Measurements from ENCODE around the gene BIRC3.
"Not testable (repeated sequence)": the region's sequence is repeated elsewhere in the genome, so short reads cannot be mapped to it uniquely, and the experiment has no call there.

BIRC3 gene

GRCh38 chr11:102368472-102368871, 51.2 kb downstream of the BIRC3 start:
- no peaks in the 10 kb centered on the region for H3K9me3 ChIP-seq (ENCODE audit: insufficient read depth, low read depth, low read length)
- no peak overlapping the region for H3K14ac ChIP-seq (ENCODE audit: low read length)
- peak in 1 of 2 donors; percentile 5 for DNase-seq
- peaks cover 8 to 14% of the 10 kb centered on the region in 2 experiments for H3K36me3 ChIP-seq (ENCODE audit: control insufficient read depth in 1 of 2, insufficient read depth in 2 of 2, low read length in 2 of 2)
- H3K23ac ChIP-seq (ENCODE audit: low read length): no peak overlapping the region
- no peaks in the 10 kb centered on the region for H3K4me1 ChIP-seq (ENCODE audit: control insufficient read depth in 1 of 2, insufficient read depth in 2 of 2, low read length in 2 of 2)
- H4K91ac ChIP-seq (ENCODE audit: low read depth, low read length): no peak overlapping the region
- H3K9ac ChIP-seq (ENCODE audit: low read length): no peak overlapping the region
- H3K4me2 ChIP-seq (ENCODE audit: low read length): no peak overlapping the region
- no peak overlapping the region for H2AK5ac ChIP-seq (ENCODE audit: low read length)
- H4K8ac ChIP-seq (ENCODE audit: low read depth, low read length): no peak overlapping the region
- no peak overlapping the region for H2BK120ac ChIP-seq (ENCODE audit: insufficient read depth, low read length, poor library complexity)
- H4K12ac ChIP-seq (ENCODE audit: low read depth, low read length): no peak overlapping the region
- H2BK12ac ChIP-seq (ENCODE audit: low read length): no peak overlapping the region
- H3K4ac ChIP-seq (ENCODE audit: low read depth, low read length): no peak overlapping the region
- H3K18ac ChIP-seq (ENCODE audit: low read length): no peak overlapping the region
- no peaks in the 10 kb centered on the region for H3K79me2 ChIP-seq (ENCODE audit: control insufficient read depth, insufficient read depth, low read length, poor library complexity)
- H3K27ac ChIP-seq (ENCODE audit: low read depth, low read length): no peak overlapping the region
- no CpG with 5 or more reads among the region's 3 CpGs for WGBS (ENCODE audit: extremely low coverage, insufficient coverage, insufficient read length)
- no peak overlapping the region for H2AFZ ChIP-seq (ENCODE audit: insufficient read depth, low read length, poor library complexity)
- no peaks in the 10 kb centered on the region for H3K79me1 ChIP-seq (ENCODE audit: low read length)
- H3K27me3 ChIP-seq (ENCODE audit: insufficient read depth, low read length): no peaks in the 10 kb centered on the region
- no peak overlapping the region for H2BK5ac ChIP-seq (ENCODE audit: low read depth, low read length, poor library complexity)
- no peak overlapping the region for H3K4me3 ChIP-seq (ENCODE audit: low read depth, low read length)

- H3K4me2 ChIP-seq (ENCODE audit: low read length): peak overlapping the region; percentile 51
- H3K79me2 ChIP-seq (ENCODE audit: control insufficient read depth, insufficient read depth, low read length, poor library complexity); H3K23ac ChIP-seq (ENCODE audit: low read length); H3K9ac ChIP-seq (ENCODE audit: low read length); H3K36me3 ChIP-seq (ENCODE audit: control insufficient read depth in 1 of 2, insufficient read depth in 2 of 2, low read length in 2 of 2); H2BK12ac ChIP-seq (ENCODE audit: low read length); H2BK5ac ChIP-seq (ENCODE audit: low read depth, low read length, poor library complexity); H3K4me1 ChIP-seq (ENCODE audit: control insufficient read depth in 1 of 2, insufficient read depth in 2 of 2, low read length in 2 of 2); H2BK120ac ChIP-seq (ENCODE audit: insufficient read depth, low read length, poor library complexity); H3K79me1 ChIP-seq (ENCODE audit: low read length); H3K27me3 ChIP-seq (ENCODE audit: insufficient read depth, low read length); H3K9me3 ChIP-seq (ENCODE audit: insufficient read depth, low read depth, low read length); H3K27ac ChIP-seq (ENCODE audit: low read depth, low read length); H2AK5ac ChIP-seq (ENCODE audit: low read length): not testable (repeated sequence)
- no CpG with 5 or more reads among the region's 31 CpGs for WGBS (ENCODE audit: extremely low coverage, insufficient coverage, insufficient read length)
- peak overlapping the region; percentile 66 for H4K8ac ChIP-seq (ENCODE audit: low read depth, low read length)
- H2AFZ ChIP-seq (ENCODE audit: insufficient read depth, low read length, poor library complexity): peak overlapping the region; percentile 62
- H3K18ac ChIP-seq (ENCODE audit: low read length): peak overlapping the region; percentile 87
- peak overlapping the region; percentile 70 for H4K91ac ChIP-seq (ENCODE audit: low read depth, low read length)
- H3K4me3 ChIP-seq (ENCODE audit: low read depth, low read length): peak overlapping the region; percentile 51
- H3K14ac ChIP-seq (ENCODE audit: low read length): peak overlapping the region; percentile 73
- peak in 1 of 2 donors; percentile 4 for DNase-seq
- peak overlapping the region; percentile 34 for H3K4ac ChIP-seq (ENCODE audit: low read depth, low read length)
- H4K12ac ChIP-seq (ENCODE audit: low read depth, low read length): peak overlapping the region; percentile 74
Observed at GRCh38 chr11:102374633-102375424, 57.5 kb downstream of the BIRC3 start.

DNA sequence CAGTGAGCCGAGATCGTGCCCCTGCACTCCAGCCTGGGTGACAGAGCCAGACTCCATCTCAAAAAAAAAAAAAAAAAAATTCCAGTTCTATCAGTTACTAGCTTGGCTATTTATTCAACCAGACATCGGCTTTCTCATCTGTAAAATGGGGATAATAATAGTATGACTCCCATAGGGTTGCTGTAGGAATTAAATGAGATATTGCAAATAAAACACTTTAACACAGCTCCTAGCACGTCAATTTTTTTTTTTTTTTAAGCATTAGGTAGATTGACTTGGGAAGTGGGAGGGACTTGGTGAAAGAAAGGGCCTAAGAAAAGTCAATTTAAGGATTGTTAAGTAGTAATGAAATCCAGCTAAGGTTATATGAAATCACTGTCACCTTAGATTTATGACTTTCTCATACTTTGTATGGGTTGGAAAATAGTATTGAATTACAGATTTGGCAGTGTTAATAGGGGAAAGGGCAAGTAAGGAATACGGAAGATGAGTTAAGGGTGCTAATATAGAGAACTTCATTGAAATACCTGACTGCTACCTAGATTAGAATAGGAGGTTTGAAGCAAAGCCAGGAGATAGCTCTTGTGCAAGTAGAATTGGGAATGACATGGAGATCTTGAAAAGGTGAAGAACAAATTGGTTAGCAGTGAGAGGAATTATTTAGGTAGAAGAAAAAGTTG, 58.6 kb downstream of the BIRC3 start:
- Histone ChIP-seq H3K27ac (ENCODE audit: low read depth, low read length) (no peak overlapping the region), H3K4ac (ENCODE audit: low read depth, low read length) (no peak overlapping the region), H2AK5ac (ENCODE audit: low read length) (no peak overlapping the region), H3K18ac (ENCODE audit: low read length) (no peak overlapping the region), H2BK12ac (ENCODE audit: low read length) (no peak overlapping the region), H4K91ac (ENCODE audit: low read depth, low read length) (no peak overlapping the region), H2BK5ac (ENCODE audit: low read depth, low read length, poor library complexity) (no peak overlapping the region), H3K27me3 (ENCODE audit: insufficient read depth, low read length) (no peaks in the 10 kb centered on the region), H3K9me3 (ENCODE audit: insufficient read depth, low read depth, low read length) (no peaks in the 10 kb centered on the region), H2AFZ (ENCODE audit: insufficient read depth, low read length, poor library complexity) (no peak overlapping the region), H3K79me2 (ENCODE audit: control insufficient read depth, insufficient read depth, low read length, poor library complexity) (no peaks in the 10 kb centered on the region), H3K14ac (ENCODE audit: low read length) (no peak overlapping the region), H3K9ac (ENCODE audit: low read length) (no peak overlapping the region), H4K8ac (ENCODE audit: low read depth, low read length) (no peak overlapping the region), H3K4me2 (ENCODE audit: low read length) (no peak overlapping the region), H4K12ac (ENCODE audit: low read depth, low read length) (no peak overlapping the region), H3K36me3 (ENCODE audit: control insufficient read depth in 1 of 2, insufficient read depth in 2 of 2, low read length in 2 of 2) (peaks cover 0 to 3% of the 10 kb centered on the region in 2 experiments), H3K23ac (ENCODE audit: low read length) (no peak overlapping the region), H3K79me1 (ENCODE audit: low read length) (peaks cover 2% of the 10 kb centered on the region), H3K4me1 (ENCODE audit: control insufficient read depth in 1 of 2, insufficient read depth in 2 of 2, low read length in 2 of 2) (no peaks in the 10 kb centered on the region), H3K4me3 (ENCODE audit: low read depth, low read length) (no peak overlapping the region), H2BK120ac (ENCODE audit: insufficient read depth, low read length, poor library complexity) (no peak overlapping the region)
- no peak for DNase-seq
- WGBS (ENCODE audit: extremely low coverage, insufficient coverage, insufficient read length): no CpG with 5 or more reads among the region's 5 CpGs

DNA sequence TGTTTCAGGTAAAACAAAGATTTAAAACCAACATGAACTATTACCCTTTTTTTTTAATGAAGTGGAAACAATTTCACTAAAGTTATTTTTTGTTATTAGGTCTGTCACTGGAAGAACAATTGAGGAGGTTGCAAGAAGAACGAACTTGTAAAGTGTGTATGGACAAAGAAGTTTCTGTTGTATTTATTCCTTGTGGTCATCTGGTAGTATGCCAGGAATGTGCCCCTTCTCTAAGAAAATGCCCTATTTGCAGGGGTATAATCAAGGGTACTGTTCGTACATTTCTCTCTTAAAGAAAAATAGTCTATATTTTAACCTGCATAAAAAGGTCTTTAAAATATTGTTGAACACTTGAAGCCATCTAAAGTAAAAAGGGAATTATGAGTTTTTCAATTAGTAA, 60.6 kb downstream of the BIRC3 start:
- H2AFZ ChIP-seq (ENCODE audit: insufficient read depth, low read length, poor library complexity): no peak overlapping the region
- H3K36me3 ChIP-seq (ENCODE audit: control insufficient read depth in 1 of 2, insufficient read depth in 2 of 2, low read length in 2 of 2): peaks cover 0 to 7% of the 10 kb centered on the region in 2 experiments
- no peak overlapping the region for H3K9ac ChIP-seq (ENCODE audit: low read length)
- no peak overlapping the region for H2BK12ac ChIP-seq (ENCODE audit: low read length)
- H2AK5ac ChIP-seq (ENCODE audit: low read length): no peak overlapping the region
- no peak overlapping the region for H4K12ac ChIP-seq (ENCODE audit: low read depth, low read length)
- no peak overlapping the region for H4K91ac ChIP-seq (ENCODE audit: low read depth, low read length)
- H2BK120ac ChIP-seq (ENCODE audit: insufficient read depth, low read length, poor library complexity): no peak overlapping the region
- H2BK5ac ChIP-seq (ENCODE audit: low read depth, low read length, poor library complexity): no peak overlapping the region
- no peak overlapping the region for H3K23ac ChIP-seq (ENCODE audit: low read length)
- H3K4me1 ChIP-seq (ENCODE audit: control insufficient read depth in 1 of 2, insufficient read depth in 2 of 2, low read length in 2 of 2): no peaks in the 10 kb centered on the region
- H4K8ac ChIP-seq (ENCODE audit: low read depth, low read length): no peak overlapping the region
- DNase-seq: no peak
- no peaks in the 10 kb centered on the region for H3K79me2 ChIP-seq (ENCODE audit: control insufficient read depth, insufficient read depth, low read length, poor library complexity)
- no peak overlapping the region for H3K4me3 ChIP-seq (ENCODE audit: low read depth, low read length)
- WGBS (ENCODE audit: extremely low coverage, insufficient coverage, insufficient read length): no CpG with 5 or more reads among the region's 2 CpGs
- H3K4ac ChIP-seq (ENCODE audit: low read depth, low read length): no peak overlapping the region
- no peak overlapping the region for H3K4me2 ChIP-seq (ENCODE audit: low read length)
- H3K9me3 ChIP-seq (ENCODE audit: insufficient read depth, low read depth, low read length): no peaks in the 10 kb centered on the region
- H3K27ac ChIP-seq (ENCODE audit: low read depth, low read length): no peak overlapping the region
- H3K27me3 ChIP-seq (ENCODE audit: insufficient read depth, low read length): no peaks in the 10 kb centered on the region
- peaks cover 2% of the 10 kb centered on the region for H3K79me1 ChIP-seq (ENCODE audit: low read length)
- H3K18ac ChIP-seq (ENCODE audit: low read length): no peak overlapping the region
- no peak overlapping the region for H3K14ac ChIP-seq (ENCODE audit: low read length)

Measured in trophoblast cell (in vitro differentiated cells and primary cell).